Right atrium auricular region (tissue), 2 donors: ENCODE measurements around the gene RNF224. TPM values are rescaled to one million over a fixed set of nuclear protein-coding genes. Genes with fewer than 3 reads are reported as not detected.

Experiments
- DNase-seq: peaks from one replicate; pipeline ENCODE4 v3.0.0-alpha.2; 2019; ENCODE audit warnings: low spot score
- H3K27ac ChIP-seq, 2 donors: fragments of 200-600 bp; sonication (generic); 1 replicate in 1 of 2; 2 replicates in 1 of 2; pipeline ENCODE4 v1.5.1; 2016 to 2019
- H3K27me3 ChIP-seq, 2 donors: fragments of 200-600 bp; sonication (generic); one replicate each; pipeline versions ENCODE4 v1.5.1 to v1.6.0; 2017 to 2019
- H3K36me3 ChIP-seq: fragments of 200-600 bp; sonication (generic); one replicate; pipeline ENCODE4 v1.5.1; 2016
- H3K4me1 ChIP-seq, 2 donors: fragments of 200-600 bp; sonication (generic); one replicate each; pipeline versions ENCODE4 v1.5.1 to v1.6.0; 2017 to 2019
- H3K4me3 ChIP-seq, 2 donors: fragments of 200-600 bp; sonication (generic); 1 replicate in 1 of 2; 2 replicates in 1 of 2; pipeline ENCODE4 v1.5.1; 2017 to 2019; ENCODE audit warnings: mild to moderate bottlenecking in 1 of 2, moderate library complexity in 1 of 2
- H3K9me3 ChIP-seq, 2 donors: fragments of 200-600 bp; sonication (generic); one replicate each; pipeline ENCODE4 v1.5.1; 2019
- CTCF ChIP-seq, 2 donors: fragments of 200-600 bp; sonication (generic); IDR thresholded peaks; one replicate each; pipeline ENCODE4 v1.5.1; 2019; ENCODE audit warnings: antibody characterized with exemption in 2 of 2
- total RNA-seq, 2 donors: library from RNA; depleted of rRNA; stranded (reverse); fragments of >200 nt; gene quantifications; one replicate each; pipeline ENCODE4 v1.1.0, GENCODE V29; 2016

The RNF224 gene
- total RNA-seq, 2 donors from 2014 or later: not detected

GRCh38 chr9:137221095-137221505 is 6.2 kb upstream of the RNF224 start:
- peak overlapping the region; percentile 53 to 60 for H3K27ac ChIP-seq
- H3K4me1 ChIP-seq: peaks cover 0 to 50% of the 10 kb centered on the region in 2 donors
- peak overlapping the region in 1 of 2 donors; percentile 54 for H3K4me3 ChIP-seq
- no peaks in the 10 kb centered on the region for H3K9me3 ChIP-seq
- DNase-seq: no peak
- H3K27me3 ChIP-seq: no peaks in the 10 kb centered on the region
- no peaks in the 10 kb centered on the region for H3K36me3 ChIP-seq
- no peak for TF ChIP-seq CTCF (IDR thresholded peaks at IDR 0.05)

GRCh38 chr9:137221506-137222111 is 5.7 kb upstream of the RNF224 start:
- Histone ChIP-seq H3K9me3 (no peaks in the 10 kb centered on the region), H3K27me3 (no peaks in the 10 kb centered on the region), H3K27ac (peak overlapping the region; percentile 53 to 60), H3K36me3 (no peaks in the 10 kb centered on the region), H3K4me1 (peaks cover 0 to 50% of the 10 kb centered on the region in 2 donors), H3K4me3 (peak overlapping the region; percentile 45 to 54)
- TF ChIP-seq CTCF (IDR thresholded peaks at IDR 0.05): no peak
- DNase-seq: no peak

- Histone ChIP-seq H3K27ac (peak within 1 kb of the TSS; percentile 77 to 86), H3K27me3 (no peaks in the 10 kb centered on the region), H3K4me3 (peak within 1 kb of the TSS; percentile 60 to 70), H3K4me1 (peaks cover 0 to 49% of the 10 kb centered on the region in 2 donors), H3K36me3 (no peaks in the 10 kb centered on the region), H3K9me3 (no peaks in the 10 kb centered on the region)
- no peak for DNase-seq
- no peak for TF ChIP-seq CTCF (IDR thresholded peaks at IDR 0.05)
These were observed 4.9 kb upstream of the RNF224 start, which contains the start of gene RNF208 for GRCh38 chr9:137222190-137223077. Gene RNF208, minus strand, starts transcription at chr9:137222240. Its CDS starts 1,028 bp downstream, at chr9:137221212.

- no peak for TF ChIP-seq CTCF (IDR thresholded peaks at IDR 0.05)
- Histone ChIP-seq H3K4me1 (peaks cover 0 to 45% of the 10 kb centered on the region in 2 donors), H3K4me3 (peak overlapping the region; percentile 60 to 70), H3K27ac (peak overlapping the region; percentile 77 to 86), H3K27me3 (peaks cover 0 to 4% of the 10 kb centered on the region in 2 donors), H3K9me3 (no peaks in the 10 kb centered on the region), H3K36me3 (no peaks in the 10 kb centered on the region)
- peak; percentile 99 for DNase-seq
These were observed 4.0 kb upstream of the RNF224 start for GRCh38 chr9:137223078-137223970.
